Peyer's patch (tissue), 4 donors: ENCODE measurements around the gene EHD4.

ENCODE experiments used
- CTCF ChIP-seq, 6 experiments: fragments of 450-650 bp in 4 of 6; fragments of 200-600 bp in 2 of 6; sonication (generic) in 1 of 6; IDR thresholded peaks; one replicate each; pipeline ENCODE4 v1.5.1; 2017 to 2019; ENCODE audit warnings: antibody characterized with exemption in 6 of 6, mild to moderate bottlenecking in 3 of 6, moderate library complexity in 1 of 6
- POLR2A ChIP-seq, 2 donors: fragments of 450-650 bp; IDR thresholded peaks; one replicate each; pipeline ENCODE4 v1.5.1; 2017; ENCODE audit warnings: antibody characterized with exemption in 2 of 2, mild to moderate bottlenecking in 2 of 2, moderate library complexity in 2 of 2

GRCh38 chr15:41952013-41952563 lies 20.3 kb downstream of the EHD4 start:
- TF ChIP-seq CTCF (IDR thresholded peaks at IDR 0.05) (no peak), POLR2A (IDR thresholded peaks at IDR 0.05) (no peak)
